Measurements from ENCODE around the gene DAND5. TPM values are rescaled to one million over a fixed set of nuclear protein-coding genes. Genes with fewer than 3 reads are reported as not detected.

DAND5 gene
- total and polyA plus RNA-seq, 10 of the 15 experiments (the other 5 are each of a cell fraction or from before 2014, with no cell fraction given): 0.06 to 0.15 (median 0.12) TPM; not detected in 5

- peak; percentile 79 for TF ChIP-seq SMC3 (IDR thresholded peaks at IDR 0.05; ENCODE audit: borderline replicate concordance, low read length)
- no peak for TF ChIP-seq PML (IDR thresholded peaks at IDR 0.05; ENCODE audit: low read length)
- peak; percentile 29; the same call in 1 of the 2 replicates for TF ChIP-seq POLR2A (IDR thresholded peaks at IDR 0.05; ENCODE audit: low read depth, low read length)
- no peak for TF ChIP-seq SUPT20H (IDR thresholded peaks at IDR 0.05; ENCODE audit: borderline replicate concordance, control insufficient read depth, low read depth, low read length)
- TF ChIP-seq SPI1 (IDR thresholded peaks at IDR 0.05; ENCODE audit: borderline replicate concordance, insufficient read depth, low read depth, low read length): peak; percentile 46; the same call in 1 of the 2 replicates
- TF ChIP-seq NBN (IDR thresholded peaks at IDR 0.05): peak; percentile 61
- no peak for TF ChIP-seq CREM (IDR thresholded peaks at IDR 0.05; ENCODE audit: low read depth)
- no peak for TF ChIP-seq CUX1 (IDR thresholded peaks at IDR 0.05; ENCODE audit: insufficient replicate concordance, low read depth, low read length)
- no peak for TF ChIP-seq MTA3 (IDR thresholded peaks at IDR 0.05; ENCODE audit: borderline replicate concordance, low read length)
- no peak for TF ChIP-seq NRF1 (conservative IDR thresholded peaks at IDR 0.05; ENCODE audit: low read depth, low read length)
- no peak for TF ChIP-seq STAT3 (IDR thresholded peaks at IDR 0.05; ENCODE audit: low read depth, low read length)
- TF ChIP-seq NFIC (IDR thresholded peaks at IDR 0.05; ENCODE audit: low read depth, low read length): no peak
- TF ChIP-seq MXI1 (IDR thresholded peaks at IDR 0.05; ENCODE audit: low read depth, low read length): no peak
- peak; percentile 76 for TF ChIP-seq YY1 (IDR thresholded peaks at IDR 0.05; ENCODE audit: low read depth, low read length)
- TF ChIP-seq EED (IDR thresholded peaks at IDR 0.05; ENCODE audit: low read depth): peak; percentile 28; the same call in 1 of the 2 replicates
- TF ChIP-seq SIX5 (IDR thresholded peaks at IDR 0.05; ENCODE audit: low read depth, low read length, severe bottlenecking): no peak
- TF ChIP-seq ESRRA (IDR thresholded peaks at IDR 0.05; ENCODE audit: low read length): no peak
- TF ChIP-seq, protein P1, sequence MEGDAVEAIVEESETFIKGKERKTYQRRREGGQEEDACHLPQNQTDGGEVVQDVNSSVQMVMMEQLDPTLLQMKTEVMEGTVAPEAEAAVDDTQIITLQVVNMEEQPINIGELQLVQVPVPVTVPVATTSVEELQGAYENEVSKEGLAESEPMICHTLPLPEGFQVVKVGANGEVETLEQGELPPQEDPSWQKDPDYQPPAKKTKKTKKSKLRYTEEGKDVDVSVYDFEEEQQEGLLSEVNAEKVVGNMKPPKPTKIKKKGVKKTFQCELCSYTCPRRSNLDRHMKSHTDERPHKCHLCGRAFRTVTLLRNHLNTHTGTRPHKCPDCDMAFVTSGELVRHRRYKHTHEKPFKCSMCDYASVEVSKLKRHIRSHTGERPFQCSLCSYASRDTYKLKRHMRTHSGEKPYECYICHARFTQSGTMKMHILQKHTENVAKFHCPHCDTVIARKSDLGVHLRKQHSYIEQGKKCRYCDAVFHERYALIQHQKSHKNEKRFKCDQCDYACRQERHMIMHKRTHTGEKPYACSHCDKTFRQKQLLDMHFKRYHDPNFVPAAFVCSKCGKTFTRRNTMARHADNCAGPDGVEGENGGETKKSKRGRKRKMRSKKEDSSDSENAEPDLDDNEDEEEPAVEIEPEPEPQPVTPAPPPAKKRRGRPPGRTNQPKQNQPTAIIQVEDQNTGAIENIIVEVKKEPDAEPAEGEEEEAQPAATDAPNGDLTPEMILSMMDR (IDR thresholded peaks at IDR 0.05 in 2 of 3, conservative IDR thresholded peaks at IDR 0.05 in 1 of 3; ENCODE audit: control insufficient read depth in 2 of 3, extremely low read depth in 1 of 3, insufficient read depth in 1 of 3, low read depth in 3 of 3, low read length in 3 of 3): peak; percentile 81 to 99 (median 97)
- TF ChIP-seq IKZF1 (conservative IDR thresholded peaks at IDR 0.05): peak; percentile 86
- peak; percentile 95 for TF ChIP-seq RB1 (IDR thresholded peaks at IDR 0.05; ENCODE audit: borderline replicate concordance)
- TF ChIP-seq NR2F1 (conservative IDR thresholded peaks at IDR 0.05): peak; percentile 58
- TF ChIP-seq, protein P2, sequence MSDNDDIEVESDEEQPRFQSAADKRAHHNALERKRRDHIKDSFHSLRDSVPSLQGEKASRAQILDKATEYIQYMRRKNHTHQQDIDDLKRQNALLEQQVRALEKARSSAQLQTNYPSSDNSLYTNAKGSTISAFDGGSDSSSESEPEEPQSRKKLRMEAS (IDR thresholded peaks at IDR 0.05; ENCODE audit: low read depth, low read length): no peak
- TF ChIP-seq RELA (IDR thresholded peaks at IDR 0.05; ENCODE audit: borderline replicate concordance, partially characterized antibody): no peak
- no peak for TF ChIP-seq BCL11A (IDR thresholded peaks at IDR 0.05; ENCODE audit: low read depth, low read length)
- TF ChIP-seq HDGF (IDR thresholded peaks at IDR 0.05): 0 out of 2 replicates have a peak, but pooled peaks have one; percentile 16
- peak; percentile 81 for TF ChIP-seq DPF2 (IDR thresholded peaks at IDR 0.05)
These were observed 4.2 kb upstream of the DAND5 start (continued) for GRCh38 chr19:12965017-12965811.

Data from GM12878 (cell line).